HEK293 (cell line): ENCODE measurements around the gene MCU.
A peak's percentile ranks its signal among the peaks of the same experiment; 100 is the strongest.

ENCODE experiments used
- CTCF ChIA-PET: fragments of 350-600 bp; formaldehyde crosslinking; extraction: SDS; loops from one replicate; lab custom pipeline; 2021; ENCODE audit warnings: antibody characterized with exemption; lab: Yijun Ruan, JAX
- POLR2A ChIA-PET: fragments of 300-600 bp; formaldehyde crosslinking; extraction: SDS; loops from one replicate; lab custom pipeline; 2020; ENCODE audit warnings: antibody characterized with exemption, inconsistent platforms; lab: Yijun Ruan, JAX
- H3K27ac ChIP-seq: fragments of 200-500 bp; sonication (Bioruptor generic); 2 replicates; pipeline ENCODE4 v1.5.1; 2014; ENCODE audit warnings: low read depth, low read length, control low read depth, inconsistent platforms; ENCODE audit errors: extremely low read depth
- H3K36me3 ChIP-seq, 2 experiments: fragments of 200-500 bp in 1 of 2; sonication (Bioruptor generic) in 1 of 2; 1 replicate in 1 of 2; 2 replicates in 1 of 2; pipeline ENCODE4 v1.5.1; 2014 to 2017; ENCODE audit warnings: inconsistent platforms in 2 of 2, low read length in 2 of 2; ENCODE audit not compliant: control insufficient read depth in 2 of 2, insufficient read depth in 1 of 2
- H3K4me1 ChIP-seq: fragments of 200-500 bp; sonication (Bioruptor generic); 2 replicates; pipeline ENCODE4 v1.5.1; 2014; ENCODE audit warnings: mild to moderate bottlenecking, low read length, inconsistent platforms; ENCODE audit not compliant: control insufficient read depth, insufficient read depth
- H3K4me3 ChIP-seq: 2 replicates; pipeline ENCODE4 v1.5.1; 2011; ENCODE audit warnings: low read depth, mild to moderate bottlenecking, control low read depth, low read length, moderate library complexity
- H3K9me3 ChIP-seq: fragments of 200-500 bp; sonication (Bioruptor generic); 2 replicates; pipeline ENCODE4 v1.5.1; 2014; ENCODE audit warnings: low read depth, low read length, inconsistent platforms; ENCODE audit not compliant: control insufficient read depth, insufficient read depth
- CTCF ChIP-seq: fragments of 450-650 bp; formaldehyde crosslinking; IDR thresholded peaks from 2 replicates; pipeline ENCODE4 v1.5.1; 2016; ENCODE audit warnings: missing biosample characterization, missing genetic modification characterization
- FEZF1 ChIP-seq: fragments of 450-650 bp; formaldehyde crosslinking; IDR thresholded peaks from 2 replicates; pipeline ENCODE4 v1.5.1; 2016; ENCODE audit warnings: missing biosample characterization, missing genetic modification characterization
- IKZF3 ChIP-seq: fragments of 450-650 bp; IDR thresholded peaks from 2 replicates; pipeline ENCODE4 v1.5.0; 2018; ENCODE audit warnings: missing biosample characterization, mild to moderate bottlenecking, missing genetic modification characterization, moderate library complexity
- KLF10 ChIP-seq: fragments of 450-650 bp; IDR thresholded peaks from 2 replicates; pipeline ENCODE4 v1.5.1; 2018; ENCODE audit warnings: missing biosample characterization, mild to moderate bottlenecking, missing genetic modification characterization
- KLF8 ChIP-seq: fragments of 450-650 bp; formaldehyde crosslinking; IDR thresholded peaks from 2 replicates; pipeline ENCODE4 v1.5.1; 2016; ENCODE audit warnings: missing biosample characterization, missing genetic modification characterization
- PRDM1 ChIP-seq: fragments of 450-650 bp; formaldehyde crosslinking; IDR thresholded peaks from 2 replicates; pipeline ENCODE4; 2016; ENCODE audit warnings: missing biosample characterization, missing genetic modification characterization
- SP3 ChIP-seq: fragments of 450-650 bp; formaldehyde crosslinking; IDR thresholded peaks from 2 replicates; pipeline ENCODE4 v1.5.1; 2016; ENCODE audit warnings: missing biosample characterization, missing genetic modification characterization
- ZBTB17 ChIP-seq: fragments of 450-650 bp; formaldehyde crosslinking; IDR thresholded peaks from 2 replicates; pipeline ENCODE4 v1.5.1; 2016; ENCODE audit warnings: missing biosample characterization, missing genetic modification characterization
- ZBTB48 ChIP-seq: fragments of 450-650 bp; formaldehyde crosslinking; IDR thresholded peaks from 2 replicates; pipeline ENCODE4 v1.5.1; 2016; ENCODE audit warnings: missing biosample characterization, missing genetic modification characterization
- ZFHX2 ChIP-seq: fragments of 450-650 bp; formaldehyde crosslinking; conservative IDR thresholded peaks from 2 replicates; pipeline ENCODE4 v1.5.1; 2016; ENCODE audit warnings: missing biosample characterization, missing genetic modification characterization
- ZNF112 ChIP-seq: fragments of 450-650 bp; formaldehyde crosslinking; IDR thresholded peaks from 2 replicates; pipeline ENCODE4 v1.5.0; 2017; ENCODE audit warnings: missing biosample characterization, missing genetic modification characterization
- ZNF132 ChIP-seq: fragments of 450-650 bp; formaldehyde crosslinking; IDR thresholded peaks from 2 replicates; pipeline ENCODE4 v1.5.1; 2017; ENCODE audit warnings: missing biosample characterization, missing genetic modification characterization, borderline replicate concordance
- ZNF138 ChIP-seq: fragments of 450-650 bp; formaldehyde crosslinking; IDR thresholded peaks from 2 replicates; pipeline ENCODE4 v1.5.1; 2016; ENCODE audit warnings: missing biosample characterization, missing genetic modification characterization, borderline replicate concordance
- ZNF174 ChIP-seq: fragments of 450-650 bp; formaldehyde crosslinking; IDR thresholded peaks from 2 replicates; pipeline ENCODE4 v1.5.0; 2017; ENCODE audit warnings: missing biosample characterization, mild to moderate bottlenecking, missing genetic modification characterization
- ZNF335 ChIP-seq: fragments of 450-650 bp; formaldehyde crosslinking; conservative IDR thresholded peaks from 2 replicates; pipeline ENCODE4 v1.5.1; 2016; ENCODE audit warnings: missing biosample characterization, missing genetic modification characterization
- ZNF350 ChIP-seq: fragments of 450-650 bp; formaldehyde crosslinking; IDR thresholded peaks from 2 replicates; pipeline ENCODE4 v1.5.0; 2017; ENCODE audit warnings: missing biosample characterization, mild to moderate bottlenecking, missing genetic modification characterization
- ZNF37A ChIP-seq: fragments of 450-650 bp; IDR thresholded peaks from 2 replicates; pipeline ENCODE4 v1.5.1; 2018; ENCODE audit warnings: missing biosample characterization, missing genetic modification characterization
- ZNF416 ChIP-seq: fragments of 450-650 bp; formaldehyde crosslinking; IDR thresholded peaks from 2 replicates; pipeline ENCODE4 v1.5.1; 2016; ENCODE audit warnings: missing biosample characterization, missing genetic modification characterization
- ZNF473 ChIP-seq: fragments of 450-650 bp; formaldehyde crosslinking; IDR thresholded peaks from 2 replicates; pipeline ENCODE4 v1.5.1; 2017; ENCODE audit warnings: missing biosample characterization, missing genetic modification characterization
- ZNF548 ChIP-seq: fragments of 450-650 bp; formaldehyde crosslinking; IDR thresholded peaks from 2 replicates; pipeline ENCODE4 v1.5.1; 2016; ENCODE audit warnings: missing biosample characterization, missing genetic modification characterization
- ZNF571 ChIP-seq: fragments of 450-650 bp; formaldehyde crosslinking; IDR thresholded peaks from 2 replicates; pipeline ENCODE4 v1.5.0; 2017; ENCODE audit warnings: missing biosample characterization, missing genetic modification characterization
- ZNF624 ChIP-seq: fragments of 450-650 bp; formaldehyde crosslinking; IDR thresholded peaks from 2 replicates; pipeline ENCODE4 v1.5.1; 2017; ENCODE audit warnings: missing biosample characterization, missing genetic modification characterization
- ZNF654 ChIP-seq: fragments of 450-650 bp; formaldehyde crosslinking; IDR thresholded peaks from 2 replicates; pipeline ENCODE4 v1.5.1; 2016; ENCODE audit warnings: low read depth, missing biosample characterization, missing genetic modification characterization
- ZNF76 ChIP-seq: fragments of 450-650 bp; formaldehyde crosslinking; IDR thresholded peaks from 2 replicates; pipeline ENCODE4; 2016; ENCODE audit warnings: low read depth, missing biosample characterization, missing genetic modification characterization, borderline replicate concordance
- ZNF791 ChIP-seq: fragments of 450-650 bp; formaldehyde crosslinking; IDR thresholded peaks from 2 replicates; pipeline ENCODE4 v1.5.1; 2016; ENCODE audit warnings: missing biosample characterization, missing genetic modification characterization
- ZNF843 ChIP-seq: fragments of 450-650 bp; formaldehyde crosslinking; IDR thresholded peaks from 2 replicates; pipeline ENCODE4 v1.5.1; 2016; ENCODE audit warnings: missing biosample characterization, missing genetic modification characterization
- ZSCAN16 ChIP-seq: fragments of 450-650 bp; formaldehyde crosslinking; IDR thresholded peaks from 2 replicates; pipeline ENCODE4 v1.5.1; 2016; ENCODE audit warnings: missing biosample characterization, missing genetic modification characterization
- TF ChIP-seq, protein P1 (sequence below): fragments of 450-650 bp; formaldehyde crosslinking; IDR thresholded peaks from 2 replicates; pipeline ENCODE4 v1.5.1; 2016; ENCODE audit warnings: missing biosample characterization, missing genetic modification characterization
- TF ChIP-seq, protein P2 (sequence below): fragments of 450-650 bp; formaldehyde crosslinking; IDR thresholded peaks from 2 replicates; pipeline ENCODE4 v1.5.1; 2016; ENCODE audit warnings: missing biosample characterization, missing genetic modification characterization
- TF ChIP-seq, protein P3 (sequence below): fragments of 450-650 bp; formaldehyde crosslinking; IDR thresholded peaks from 2 replicates; pipeline ENCODE4 v1.5.1; 2016; ENCODE audit warnings: missing biosample characterization, missing genetic modification characterization

MCU gene

GRCh38 chr10:72690071-72690755 is 1.7 kb upstream of the MCU start:
- H3K36me3 ChIP-seq = no peaks in the 10 kb centered on the region
- POLR2A ChIA-PET = interaction anchor here (0.5 to 1.8 kb wide), 2 partner anchors 30 to 64 kb away, joined by 5 read pairs; partner anchors contain the start of gene MICU1
- H3K4me1 ChIP-seq = peaks cover 12% of the 10 kb centered on the region; the same call in 1 of the 2 replicates
- H3K4me3 ChIP-seq = no peak overlapping the region
- CTCF ChIA-PET = interaction anchor here (0.6 to 1.4 kb wide), 4 partner anchors 8 to 266 kb away, joined by 3 to 6 read pairs (median 3); no protein-coding TSS in a partner anchor
- no peak overlapping the region for H3K27ac ChIP-seq
- H3K9me3 ChIP-seq = no peaks in the 10 kb centered on the region
- TF ChIP-seq ZBTB48 (tag by site-specific recombination) (no peak), ZNF473 (tag by site-specific recombination) (no peak), ZNF174 (tag by site-specific recombination) (no peak), IKZF3 (peak; percentile 26; the same call in 1 of the 2 replicates), ZBTB17 (tag by site-specific recombination) (peak; percentile 53; the same call in 1 of the 2 replicates), ZFHX2 (tag by site-specific recombination) (no peak), ZNF76 (tag by site-specific recombination) (no peak), KLF8 (tag by site-specific recombination) (no peak), FEZF1 (tag by site-specific recombination) (no peak), ZNF350 (tag by site-specific recombination) (no peak), ZNF132 (tag by site-specific recombination) (no peak), ZNF416 (tag by site-specific recombination) (no peak), ZNF791 (tag by site-specific recombination) (no peak), ZNF654 (tag by site-specific recombination) (no peak), SP3 (tag by site-specific recombination) (no peak), ZNF112 (tag by site-specific recombination) (no peak), ZNF843 (tag by site-specific recombination) (no peak), ZNF138 (tag by site-specific recombination) (no peak), ZNF37A (no peak), ZNF624 (no peak), ZNF335 (0 out of 2 replicates have a peak, but pooled peaks have one; percentile 29), PRDM1 (peak; percentile 54), KLF10 (0 out of 2 replicates have a peak, but pooled peaks have one; percentile 25), ZNF548 (tag by site-specific recombination) (no peak), ZSCAN16 (tag by site-specific recombination) (no peak), ZNF571 (no peak), CTCF (no peak)
- TF ChIP-seq, protein P1, sequence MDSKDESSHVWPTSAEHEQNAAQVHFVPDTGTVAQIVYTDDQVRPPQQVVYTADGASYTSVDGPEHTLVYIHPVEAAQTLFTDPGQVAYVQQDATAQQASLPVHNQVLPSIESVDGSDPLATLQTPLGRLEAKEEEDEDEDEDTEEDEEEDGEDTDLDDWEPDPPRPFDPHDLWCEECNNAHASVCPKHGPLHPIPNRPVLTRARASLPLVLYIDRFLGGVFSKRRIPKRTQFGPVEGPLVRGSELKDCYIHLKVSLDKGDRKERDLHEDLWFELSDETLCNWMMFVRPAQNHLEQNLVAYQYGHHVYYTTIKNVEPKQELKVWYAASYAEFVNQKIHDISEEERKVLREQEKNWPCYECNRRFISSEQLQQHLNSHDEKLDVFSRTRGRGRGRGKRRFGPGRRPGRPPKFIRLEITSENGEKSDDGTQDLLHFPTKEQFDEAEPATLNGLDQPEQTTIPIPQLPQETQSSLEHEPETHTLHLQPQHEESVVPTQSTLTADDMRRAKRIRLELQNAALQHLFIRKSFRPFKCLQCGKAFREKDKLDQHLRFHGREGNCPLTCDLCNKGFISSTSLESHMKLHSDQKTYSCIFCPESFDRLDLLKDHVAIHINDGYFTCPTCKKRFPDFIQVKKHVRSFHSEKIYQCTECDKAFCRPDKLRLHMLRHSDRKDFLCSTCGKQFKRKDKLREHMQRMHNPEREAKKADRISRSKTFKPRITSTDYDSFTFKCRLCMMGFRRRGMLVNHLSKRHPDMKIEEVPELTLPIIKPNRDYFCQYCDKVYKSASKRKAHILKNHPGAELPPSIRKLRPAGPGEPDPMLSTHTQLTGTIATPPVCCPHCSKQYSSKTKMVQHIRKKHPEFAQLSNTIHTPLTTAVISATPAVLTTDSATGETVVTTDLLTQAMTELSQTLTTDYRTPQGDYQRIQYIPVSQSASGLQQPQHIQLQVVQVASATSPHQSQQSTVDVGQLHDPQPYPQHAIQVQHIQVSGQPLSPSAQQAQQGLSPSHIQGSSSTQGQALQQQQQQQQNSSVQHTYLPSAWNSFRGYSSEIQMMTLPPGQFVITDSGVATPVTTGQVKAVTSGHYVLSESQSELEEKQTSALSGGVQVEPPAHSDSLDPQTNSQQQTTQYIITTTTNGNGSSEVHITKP (tag by site-specific recombination) = peak; percentile 92
- TF ChIP-seq, protein P2, sequence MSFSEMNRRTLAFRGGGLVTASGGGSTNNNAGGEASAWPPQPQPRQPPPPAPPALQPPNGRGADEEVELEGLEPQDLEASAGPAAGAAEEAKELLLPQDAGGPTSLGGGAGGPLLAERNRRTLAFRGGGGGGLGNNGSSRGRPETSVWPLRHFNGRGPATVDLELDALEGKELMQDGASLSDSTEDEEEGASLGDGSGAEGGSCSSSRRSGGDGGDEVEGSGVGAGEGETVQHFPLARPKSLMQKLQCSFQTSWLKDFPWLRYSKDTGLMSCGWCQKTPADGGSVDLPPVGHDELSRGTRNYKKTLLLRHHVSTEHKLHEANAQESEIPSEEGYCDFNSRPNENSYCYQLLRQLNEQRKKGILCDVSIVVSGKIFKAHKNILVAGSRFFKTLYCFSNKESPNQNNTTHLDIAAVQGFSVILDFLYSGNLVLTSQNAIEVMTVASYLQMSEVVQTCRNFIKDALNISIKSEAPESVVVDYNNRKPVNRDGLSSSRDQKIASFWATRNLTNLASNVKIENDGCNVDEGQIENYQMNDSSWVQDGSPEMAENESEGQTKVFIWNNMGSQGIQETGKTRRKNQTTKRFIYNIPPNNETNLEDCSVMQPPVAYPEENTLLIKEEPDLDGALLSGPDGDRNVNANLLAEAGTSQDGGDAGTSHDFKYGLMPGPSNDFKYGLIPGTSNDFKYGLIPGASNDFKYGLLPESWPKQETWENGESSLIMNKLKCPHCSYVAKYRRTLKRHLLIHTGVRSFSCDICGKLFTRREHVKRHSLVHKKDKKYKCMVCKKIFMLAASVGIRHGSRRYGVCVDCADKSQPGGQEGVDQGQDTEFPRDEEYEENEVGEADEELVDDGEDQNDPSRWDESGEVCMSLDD (tag by site-specific recombination) = no peak
- TF ChIP-seq, protein P3, sequence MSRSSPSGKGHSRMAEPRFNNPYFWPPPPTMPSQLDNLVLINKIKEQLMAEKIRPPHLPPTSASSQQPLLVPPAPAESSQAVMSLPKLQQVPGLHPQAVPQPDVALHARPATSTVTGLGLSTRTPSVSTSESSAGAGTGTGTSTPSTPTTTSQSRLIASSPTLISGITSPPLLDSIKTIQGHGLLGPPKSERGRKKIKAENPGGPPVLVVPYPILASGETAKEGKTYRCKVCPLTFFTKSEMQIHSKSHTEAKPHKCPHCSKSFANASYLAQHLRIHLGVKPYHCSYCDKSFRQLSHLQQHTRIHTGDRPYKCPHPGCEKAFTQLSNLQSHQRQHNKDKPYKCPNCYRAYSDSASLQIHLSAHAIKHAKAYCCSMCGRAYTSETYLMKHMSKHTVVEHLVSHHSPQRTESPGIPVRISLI (tag by site-specific recombination) = no peak
